ENCODE measurements around the gene MC1R.
"Not testable (repeated sequence)": the region's sequence is repeated elsewhere in the genome, so short reads cannot be mapped to it uniquely, and the experiment has no call there.

Gene MC1R

GRCh38 chr16:89961920-89962319 is 43.3 kb downstream of the MC1R start:
- Histone ChIP-seq H3K9me3 (ENCODE audit: control insufficient read depth, insufficient read depth, low read length) (no peaks in the 10 kb centered on the region), H3K4me1 (ENCODE audit: control insufficient read depth, insufficient read depth, low read length) (no peaks in the 10 kb centered on the region), H3K36me3 (ENCODE audit: control insufficient read depth, insufficient read depth, low read length) (peaks cover 15% of the 10 kb centered on the region), H3K4me3 (ENCODE audit: low read depth, low read length) (no peak overlapping the region), H3K9ac (ENCODE audit: low read depth, low read length) (no peak overlapping the region), H3K27me3 (ENCODE audit: control insufficient read depth, insufficient read depth, low read length) (no peaks in the 10 kb centered on the region)

- H3K9ac ChIP-seq (ENCODE audit: low read depth, low read length), result no peak overlapping the region
- peaks cover 15% of the 10 kb centered on the region for H3K36me3 ChIP-seq (ENCODE audit: control insufficient read depth, insufficient read depth, low read length)
- H3K9me3 ChIP-seq (ENCODE audit: control insufficient read depth, insufficient read depth, low read length), result no peaks in the 10 kb centered on the region
- H3K4me3 ChIP-seq (ENCODE audit: low read depth, low read length), result no peak overlapping the region
- no peaks in the 10 kb centered on the region for H3K27me3 ChIP-seq (ENCODE audit: control insufficient read depth, insufficient read depth, low read length)
- no peaks in the 10 kb centered on the region for H3K4me1 ChIP-seq (ENCODE audit: control insufficient read depth, insufficient read depth, low read length)
Measured at GRCh38 chr16:89962754-89963498, 44.3 kb downstream of the MC1R start.

GRCh38 chr16:89964201-89964600 is 45.5 kb downstream of the MC1R start:
- Histone ChIP-seq H3K36me3 (ENCODE audit: control insufficient read depth, insufficient read depth, low read length) (peaks cover 13% of the 10 kb centered on the region), H3K9me3 (ENCODE audit: control insufficient read depth, insufficient read depth, low read length) (no peaks in the 10 kb centered on the region)

GRCh38 chr16:89965447-89966225 is 47.0 kb downstream of the MC1R start:
- Histone ChIP-seq H3K27me3 (ENCODE audit: control insufficient read depth, insufficient read depth, low read length) (no peaks in the 10 kb centered on the region), H3K4me3 (ENCODE audit: low read depth, low read length) (no peak overlapping the region), H3K9ac (ENCODE audit: low read depth, low read length) (no peak overlapping the region), H3K4me1 (ENCODE audit: control insufficient read depth, insufficient read depth, low read length) (no peaks in the 10 kb centered on the region), H3K9me3 (ENCODE audit: control insufficient read depth, insufficient read depth, low read length) (no peaks in the 10 kb centered on the region), H3K36me3 (ENCODE audit: control insufficient read depth, insufficient read depth, low read length) (peaks cover 15% of the 10 kb centered on the region)

More at GRCh38 chr16:89964201-89964600, 45.5 kb downstream of the MC1R start:
- H3K4me1 ChIP-seq (ENCODE audit: control insufficient read depth, insufficient read depth, low read length), result no peaks in the 10 kb centered on the region
- H3K9ac ChIP-seq (ENCODE audit: low read depth, low read length), result no peak overlapping the region
- H3K4me3 ChIP-seq (ENCODE audit: low read depth, low read length), result no peak overlapping the region
- H3K27me3 ChIP-seq (ENCODE audit: control insufficient read depth, insufficient read depth, low read length), result no peaks in the 10 kb centered on the region

- Histone ChIP-seq H3K9ac (ENCODE audit: low read depth, low read length) (no peak overlapping the region), H3K27me3 (ENCODE audit: control insufficient read depth, insufficient read depth, low read length) (no peaks in the 10 kb centered on the region), H3K9me3 (ENCODE audit: control insufficient read depth, insufficient read depth, low read length) (no peaks in the 10 kb centered on the region), H3K4me1 (ENCODE audit: control insufficient read depth, insufficient read depth, low read length) (no peaks in the 10 kb centered on the region), H3K36me3 (ENCODE audit: control insufficient read depth, insufficient read depth, low read length) (peaks cover 6% of the 10 kb centered on the region), H3K4me3 (ENCODE audit: low read depth, low read length) (no peak overlapping the region)
Measured at GRCh38 chr16:89966756-89967155, 48.1 kb downstream of the MC1R start.

GRCh38 chr16:89967436-89967835 is 48.8 kb downstream of the MC1R start:
- not testable (repeated sequence) for H3K9me3 ChIP-seq (ENCODE audit: control insufficient read depth, insufficient read depth, low read length); H3K27me3 ChIP-seq (ENCODE audit: control insufficient read depth, insufficient read depth, low read length); H3K36me3 ChIP-seq (ENCODE audit: control insufficient read depth, insufficient read depth, low read length); H3K4me1 ChIP-seq (ENCODE audit: control insufficient read depth, insufficient read depth, low read length); H3K9ac ChIP-seq (ENCODE audit: low read depth, low read length); H3K4me3 ChIP-seq (ENCODE audit: low read depth, low read length)

- H3K9me3 ChIP-seq (ENCODE audit: control insufficient read depth, insufficient read depth, low read length); H3K4me3 ChIP-seq (ENCODE audit: low read depth, low read length); H3K27me3 ChIP-seq (ENCODE audit: control insufficient read depth, insufficient read depth, low read length); H3K36me3 ChIP-seq (ENCODE audit: control insufficient read depth, insufficient read depth, low read length); H3K9ac ChIP-seq (ENCODE audit: low read depth, low read length); H3K4me1 ChIP-seq (ENCODE audit: control insufficient read depth, insufficient read depth, low read length): not testable (repeated sequence)
Measured at GRCh38 chr16:89968074-89968473, 49.4 kb downstream of the MC1R start.

GRCh38 chr16:89969741-89970410 is 51.2 kb downstream of the MC1R start:
- no peaks in the 10 kb centered on the region for H3K4me1 ChIP-seq (ENCODE audit: control insufficient read depth, insufficient read depth, low read length)
- H3K9ac ChIP-seq (ENCODE audit: low read depth, low read length), result no peak overlapping the region
- H3K4me3 ChIP-seq (ENCODE audit: low read depth, low read length), result no peak overlapping the region
- no peaks in the 10 kb centered on the region for H3K27me3 ChIP-seq (ENCODE audit: control insufficient read depth, insufficient read depth, low read length)
- H3K36me3 ChIP-seq (ENCODE audit: control insufficient read depth, insufficient read depth, low read length), result peaks cover 10% of the 10 kb centered on the region
- no peaks in the 10 kb centered on the region for H3K9me3 ChIP-seq (ENCODE audit: control insufficient read depth, insufficient read depth, low read length)
